ENCODE data around the gene ZNF341.

ZNF341 gene

GRCh38 chr20:33701629-33702450 lies 30.0 kb upstream of the ZNF341 start:
- no peak for DNase-seq (ENCODE audit: low read depth, low spot score)

DNA sequence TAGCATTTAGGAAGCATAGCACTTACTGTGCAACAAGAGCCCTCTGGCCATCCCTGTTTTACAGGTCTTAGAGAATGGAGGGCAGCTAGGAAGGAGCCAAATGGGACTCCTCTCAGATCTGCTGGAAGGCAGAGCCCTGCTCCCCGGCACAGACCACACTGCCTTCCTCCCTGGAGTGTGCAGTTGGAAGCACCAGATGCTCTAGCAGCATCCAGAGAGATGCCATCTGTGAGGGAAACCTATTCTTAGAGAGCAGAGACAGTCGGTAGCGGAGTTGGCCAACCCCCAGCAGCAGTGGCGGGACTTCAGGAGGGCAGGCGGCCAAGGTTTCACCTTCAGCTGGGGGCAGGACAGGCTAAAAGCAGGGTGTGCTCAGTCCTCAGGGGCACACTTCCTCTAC lies 28.9 kb upstream of the ZNF341 start:
- DNase-seq (ENCODE audit: low read depth, low spot score), result no peak

- no peak for DNase-seq (ENCODE audit: low read depth, low spot score)
Observed at GRCh38 chr20:33703498-33704137, 28.2 kb upstream of the ZNF341 start.

DNA sequence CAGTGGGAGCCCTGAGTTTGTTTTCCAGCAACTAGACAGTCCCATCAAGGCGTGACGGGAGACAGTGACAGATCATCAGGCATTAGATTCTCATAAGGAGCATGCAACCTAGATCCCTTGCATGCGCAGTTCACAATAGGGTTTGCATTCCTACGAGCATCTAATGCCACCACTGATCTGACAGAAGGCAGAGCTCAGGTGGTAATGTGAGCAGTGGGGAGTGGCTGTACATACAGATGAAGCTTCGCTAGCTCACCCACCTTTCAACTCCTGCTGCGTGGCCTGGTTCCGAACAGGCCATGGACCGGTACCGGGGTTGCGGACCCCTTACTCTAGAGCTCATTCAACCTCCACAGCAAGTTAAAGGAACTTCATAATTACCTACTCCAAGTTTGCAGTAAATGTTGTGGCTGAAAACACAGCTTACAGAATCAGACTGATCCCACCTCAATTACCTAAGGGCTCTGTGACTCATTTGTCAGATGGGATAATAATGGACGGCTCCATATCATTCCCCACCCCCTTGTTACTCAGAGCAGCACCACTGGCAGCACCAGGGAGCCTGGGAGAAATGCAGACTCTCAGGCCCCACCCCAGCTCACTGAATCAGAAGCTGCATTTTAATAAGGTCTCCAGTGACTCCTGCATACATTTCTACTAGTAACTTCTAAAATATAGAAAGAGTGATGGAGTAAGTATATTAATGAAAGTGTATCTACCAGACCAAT lies 27.4 kb upstream of the ZNF341 start:
- DNase-seq (ENCODE audit: low read depth, low spot score), result no peak

- DNase-seq (ENCODE audit: low read depth, low spot score), result no peak
Observed at GRCh38 chr20:33707668-33708067, 24.1 kb upstream of the ZNF341 start.

- no peak for DNase-seq (ENCODE audit: low read depth, low spot score)
Observed at GRCh38 chr20:33709398-33709797, 22.4 kb upstream of the ZNF341 start.

DNA sequence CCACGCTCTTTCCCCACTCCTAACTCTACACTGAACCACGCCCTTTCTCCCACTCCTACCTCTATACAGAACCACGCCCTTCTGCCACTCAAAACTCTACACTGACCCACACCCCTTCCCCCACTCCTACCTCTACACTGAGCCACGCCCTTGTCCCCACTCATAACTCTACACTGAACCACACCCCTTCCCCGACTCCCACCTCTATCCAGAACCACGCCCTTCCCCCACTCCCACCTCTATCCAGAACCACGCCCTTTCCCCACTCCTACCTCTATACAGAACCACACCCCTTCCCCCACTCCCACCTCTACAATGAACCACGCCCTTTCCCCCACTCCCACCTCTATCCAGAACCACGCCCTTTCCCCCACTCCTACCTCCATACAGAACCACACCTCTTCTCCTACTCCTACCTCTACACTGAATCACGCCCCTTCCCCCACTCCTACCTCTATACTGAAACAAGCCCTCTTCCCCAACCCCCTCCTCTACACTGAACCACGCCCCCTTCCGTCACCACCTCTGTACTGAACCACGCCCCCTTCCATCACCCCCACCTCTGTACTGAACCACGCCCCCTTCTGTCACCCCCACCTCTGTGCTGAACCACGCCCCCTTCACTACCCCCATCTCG lies 21.8 kb upstream of the ZNF341 start:
- no peak for DNase-seq (ENCODE audit: low read depth, low spot score)

- no peak for DNase-seq (ENCODE audit: low read depth, low spot score)
Observed at GRCh38 chr20:33710681-33711445, 20.9 kb upstream of the ZNF341 start.

DNA sequence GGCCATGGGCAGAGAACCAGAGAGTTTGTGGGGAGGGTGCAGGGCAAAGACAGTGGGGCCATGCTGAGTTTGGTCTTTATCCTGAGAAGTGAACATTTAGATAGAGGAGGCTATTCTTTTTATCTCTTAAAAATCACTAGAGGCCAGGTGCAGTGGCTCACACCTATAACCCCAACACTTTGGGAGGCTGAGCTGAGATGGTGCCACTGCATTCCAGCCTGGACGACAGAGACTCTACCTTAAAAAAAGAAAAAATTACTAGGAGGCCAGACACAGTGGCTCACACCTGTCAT lies 20.4 kb upstream of the ZNF341 start:
- no peak for DNase-seq (ENCODE audit: low read depth, low spot score)

- no peak for DNase-seq (ENCODE audit: low read depth, low spot score)
Observed at GRCh38 chr20:33713865-33714367, 17.9 kb upstream of the ZNF341 start.

- DNase-seq (ENCODE audit: low read depth, low spot score), result no peak
Observed at GRCh38 chr20:33716498-33716897, 15.3 kb upstream of the ZNF341 start.

DNA sequence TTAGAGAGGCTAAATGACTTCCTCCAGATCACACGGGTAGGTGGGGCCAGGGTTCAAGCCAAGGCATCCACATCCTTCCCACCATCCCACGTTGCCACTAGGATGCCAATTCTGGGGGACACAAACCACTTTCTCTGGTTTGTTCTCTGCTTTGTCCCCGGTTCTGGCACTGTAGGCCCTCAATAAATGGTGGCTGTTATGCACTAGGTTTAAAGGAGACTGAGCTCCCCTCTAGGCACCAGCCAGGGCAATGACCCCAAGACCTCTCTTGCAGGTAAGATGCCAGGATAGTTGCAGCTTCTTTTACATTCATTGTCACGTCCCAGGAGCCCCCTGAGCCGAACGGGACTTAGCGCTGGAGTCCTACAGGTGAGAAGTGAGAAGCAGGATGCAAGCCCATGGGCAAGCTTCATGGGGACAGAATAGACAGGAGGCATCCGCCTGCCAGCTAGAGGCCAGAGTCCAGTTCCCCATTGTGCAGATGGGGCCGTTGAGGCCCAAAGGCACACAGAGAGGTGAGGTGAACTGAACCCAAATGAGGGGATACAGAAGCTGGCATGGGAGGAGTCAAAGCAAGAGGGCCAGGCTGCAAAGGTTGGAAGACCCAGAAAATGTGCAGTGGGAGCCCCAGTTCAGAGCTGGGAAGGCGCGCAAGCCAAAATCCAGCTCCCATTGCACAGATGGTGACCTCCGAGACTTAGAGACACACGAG lies 12.4 kb upstream of the ZNF341 start:
- no peak for DNase-seq (ENCODE audit: low read depth, low spot score)

- peak; percentile 97 for DNase-seq (ENCODE audit: low read depth, low spot score)
Observed at GRCh38 chr20:33719989-33720709, 11.6 kb upstream of the ZNF341 start, which contains the start of gene PXMP4. Gene PXMP4 (minus strand): TSS chr20:33720310. CDS start chr20:33720207, 103 bp downstream.

DNA sequence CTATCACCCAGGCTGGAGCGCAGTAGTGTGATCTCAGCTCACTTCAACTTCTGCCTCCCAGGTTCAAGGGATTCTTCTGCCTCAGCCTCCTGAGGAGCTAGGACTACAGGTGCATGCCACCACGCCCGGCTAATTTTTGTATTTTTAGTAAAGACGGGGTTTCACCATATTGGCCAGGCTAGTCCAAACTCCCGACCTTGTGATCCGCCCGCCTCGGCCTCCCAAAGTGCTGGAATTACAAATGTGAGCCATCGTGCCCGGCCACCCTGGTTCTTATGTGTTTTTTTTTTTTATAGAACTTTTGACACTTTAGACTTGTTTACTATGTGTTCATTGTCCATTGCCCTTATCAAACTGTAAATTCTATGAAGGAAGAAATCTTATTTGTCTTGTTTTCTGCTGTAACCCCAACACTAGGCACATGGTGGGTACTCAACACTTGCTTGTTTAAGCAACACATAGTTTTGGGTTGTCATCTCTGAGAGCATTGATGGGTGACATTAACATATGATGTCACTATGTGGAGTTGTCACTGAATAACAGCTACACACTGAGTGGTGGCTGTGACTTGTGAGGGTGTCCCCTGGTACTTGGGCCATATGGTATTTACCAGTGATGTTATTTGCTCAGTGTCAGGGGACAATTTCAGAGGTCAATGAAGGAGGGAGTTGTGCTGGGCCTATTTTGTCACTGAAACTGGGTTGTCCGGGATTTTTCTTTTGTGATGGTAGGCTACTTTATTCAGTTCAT lies 10.2 kb upstream of the ZNF341 start:
- DNase-seq (ENCODE audit: low read depth, low spot score), result no peak

DNA sequence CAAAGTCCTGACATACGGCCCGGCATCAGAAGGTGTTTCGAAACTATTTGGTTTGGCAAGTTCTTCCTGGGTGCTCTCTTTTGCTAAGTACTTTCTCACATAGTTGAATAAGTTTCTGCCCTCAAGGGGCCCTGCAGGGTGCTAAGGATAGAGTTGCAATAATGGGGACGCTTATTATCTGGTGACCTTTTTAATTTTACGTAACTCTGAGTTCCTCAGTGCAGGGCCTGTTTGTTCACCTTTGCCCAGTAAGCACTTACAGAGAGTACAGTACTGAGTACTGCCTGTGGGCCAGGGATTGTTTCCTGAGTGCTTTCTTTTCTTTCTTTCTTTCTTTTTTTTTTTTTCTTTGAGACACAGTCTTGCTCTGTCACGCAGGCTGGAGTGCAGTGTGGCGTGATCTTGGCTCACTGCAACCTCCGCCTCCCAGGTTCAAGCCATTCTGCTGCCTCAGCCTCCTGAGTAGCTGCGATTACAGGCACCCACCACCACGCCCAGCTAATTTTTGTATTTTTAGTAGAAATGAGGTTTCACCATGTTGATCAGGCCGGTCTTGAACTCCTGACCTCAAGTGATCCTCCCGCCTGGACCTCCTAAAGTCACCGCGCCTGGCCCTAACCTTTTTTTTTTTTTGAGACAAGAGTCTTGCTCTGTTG lies 7.2 kb upstream of the ZNF341 start:
- no peak for DNase-seq (ENCODE audit: low read depth, low spot score)

DNA sequence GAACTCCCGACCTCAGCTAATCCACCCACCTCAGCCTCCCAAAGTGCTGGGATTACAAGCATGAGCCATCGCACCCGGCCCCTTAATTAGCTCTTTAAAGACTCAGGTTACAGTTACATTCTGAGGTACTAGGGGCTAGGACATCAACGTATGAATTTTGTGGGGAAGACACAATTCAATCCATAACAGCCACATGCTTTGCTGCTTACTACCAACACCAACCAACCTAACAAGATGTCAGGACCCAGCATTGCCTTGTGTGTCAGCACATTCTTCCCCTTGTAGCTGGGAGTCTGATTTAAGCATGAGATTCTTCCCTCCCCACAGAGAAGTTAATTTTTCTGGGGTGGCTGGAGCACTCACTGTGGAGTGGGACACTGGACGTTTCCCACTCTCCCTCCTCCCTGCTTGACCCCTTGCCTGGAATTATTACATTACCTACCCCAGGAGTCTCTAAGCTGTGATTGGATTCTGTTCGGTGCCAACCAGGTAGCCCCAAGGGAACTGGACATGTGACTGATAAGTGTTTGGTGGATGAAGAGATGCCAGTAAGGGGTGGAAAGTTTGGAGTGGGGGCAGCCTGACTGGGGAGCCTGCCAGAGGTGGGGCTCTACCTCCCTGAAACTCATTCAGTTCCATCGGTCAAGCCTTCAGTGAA lies 6.1 kb upstream of the ZNF341 start:
- no peak for DNase-seq (ENCODE audit: low read depth, low spot score)

- no peak for DNase-seq (ENCODE audit: low read depth, low spot score)
Observed at GRCh38 chr20:33727115-33727479, 4.7 kb upstream of the ZNF341 start.

DNA sequence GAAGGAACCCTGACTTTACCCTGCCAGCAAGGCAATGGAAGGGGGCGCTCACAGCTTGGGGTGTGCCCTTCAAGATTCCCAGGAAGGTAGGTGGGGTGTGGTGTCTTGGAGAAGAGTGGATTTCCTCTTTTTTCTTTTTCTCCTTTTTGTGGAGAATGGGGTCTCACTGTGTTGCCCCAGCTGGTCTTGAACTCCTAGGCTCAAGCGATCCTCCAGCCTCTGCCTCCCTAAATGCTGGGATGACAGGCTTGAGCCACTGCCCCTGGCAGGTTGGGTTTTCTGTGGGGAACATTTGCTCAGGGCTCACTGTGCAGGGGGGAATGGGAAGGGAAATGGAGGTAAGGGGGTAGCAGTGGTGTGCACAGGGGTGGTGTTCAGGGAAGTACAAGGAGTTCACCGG lies 4.0 kb upstream of the ZNF341 start:
- no peak for DNase-seq (ENCODE audit: low read depth, low spot score)

All from astrocyte of the hippocampus (primary cell).